Muscle of arm (tissue), 12 donors: ENCODE data around the gene NUP214. TPM values are rescaled to one million over a fixed set of nuclear protein-coding genes. Genes with fewer than 3 reads are reported as not detected.
"Not testable (repeated sequence)": the region's sequence is repeated elsewhere in the genome, so short reads cannot be mapped to it uniquely, and the experiment has no call there.

ENCODE experiments used
- DNase-seq: peaks from one replicate; pipeline ENCODE4 v3.0.0-alpha.2; 2013
- polyA plus RNA-seq, 12 donors: library from polyadenylated mRNA; unstranded; fragments of 120-200 nt; gene quantifications; one replicate each; pipeline ENCODE4 v1.2.1, GENCODE V29; 2013; ENCODE audit not compliant: insufficient read length in 12 of 12

NUP214 gene
- polyA plus RNA-seq, 12 donors = 22.6 to 142 (median 27.5) TPM; not detected in 1

- DNase-seq = not testable (repeated sequence)
Observed at GRCh38 chr9:131158673-131159072, 33.3 kb downstream of the NUP214 start.

GRCh38 chr9:131160416-131161112, 35.2 kb downstream of the NUP214 start:
- DNase-seq = no peak

- no peak for DNase-seq
Observed at GRCh38 chr9:131161585-131161984, 36.2 kb downstream of the NUP214 start.

DNA sequence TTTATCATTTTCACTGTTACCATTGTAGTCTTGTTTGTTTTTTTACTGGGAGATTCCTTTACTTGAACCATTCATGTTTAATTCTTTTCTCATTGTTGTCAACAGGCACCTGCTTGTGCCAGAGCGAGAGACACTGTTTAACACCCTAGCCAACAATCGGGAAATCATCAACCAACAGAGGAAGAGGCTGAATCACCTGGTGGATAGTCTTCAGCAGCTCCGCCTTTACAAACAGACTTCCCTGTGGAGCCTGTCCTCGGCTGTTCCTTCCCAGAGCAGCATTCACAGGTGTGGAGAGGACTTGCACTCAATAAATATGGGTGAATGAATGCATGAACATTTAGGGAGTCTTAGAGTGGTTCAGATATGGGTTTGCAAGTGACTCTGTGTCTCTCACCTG, 37.5 kb downstream of the NUP214 start:
- DNase-seq = no peak

DNA sequence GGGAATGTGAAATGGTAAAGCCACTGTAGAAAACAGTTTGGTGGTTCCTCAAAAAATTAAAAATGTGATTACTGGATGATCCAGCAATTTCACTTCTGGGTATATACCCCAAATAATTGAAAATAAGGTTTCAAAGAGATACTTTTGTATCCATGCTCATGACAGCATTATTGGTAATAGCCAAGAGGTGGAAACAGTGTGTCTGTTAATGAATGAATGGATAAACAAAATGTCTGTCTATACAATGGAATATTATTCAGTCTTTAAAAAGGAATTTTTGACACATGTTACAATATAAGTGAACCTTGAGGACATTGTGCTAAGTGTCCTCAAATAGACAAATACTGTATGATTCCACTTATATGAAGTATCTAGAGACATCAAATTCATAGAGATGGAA, 40.1 kb downstream of the NUP214 start:
- DNase-seq = no peak

DNA sequence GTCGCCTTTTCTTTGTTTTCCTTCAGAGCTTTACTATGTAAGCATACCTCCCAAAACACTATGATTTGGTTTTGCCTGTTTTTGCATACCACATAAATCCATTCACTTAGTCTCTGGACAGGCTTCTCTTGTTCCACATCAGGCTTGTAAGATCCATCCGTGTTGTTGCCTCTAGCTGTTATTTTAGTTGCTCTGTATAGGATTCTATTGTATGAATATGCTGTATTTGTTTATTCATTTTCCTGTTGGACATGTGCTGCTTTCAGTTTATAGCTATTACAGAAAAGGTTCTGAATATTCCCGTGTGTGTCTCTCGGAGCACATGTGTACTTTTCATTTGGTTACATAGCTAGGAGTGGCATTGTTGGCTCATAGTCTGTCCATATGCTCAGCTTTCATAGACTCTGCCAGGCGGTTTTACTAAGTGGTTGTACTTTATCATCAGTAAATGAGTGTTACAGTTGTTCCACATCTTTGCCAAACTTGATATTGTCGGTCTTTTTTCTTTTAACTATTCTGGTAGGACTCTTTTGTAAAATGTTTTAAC, 41.8 kb downstream of the NUP214 start:
- DNase-seq = peak; percentile 4

DNA sequence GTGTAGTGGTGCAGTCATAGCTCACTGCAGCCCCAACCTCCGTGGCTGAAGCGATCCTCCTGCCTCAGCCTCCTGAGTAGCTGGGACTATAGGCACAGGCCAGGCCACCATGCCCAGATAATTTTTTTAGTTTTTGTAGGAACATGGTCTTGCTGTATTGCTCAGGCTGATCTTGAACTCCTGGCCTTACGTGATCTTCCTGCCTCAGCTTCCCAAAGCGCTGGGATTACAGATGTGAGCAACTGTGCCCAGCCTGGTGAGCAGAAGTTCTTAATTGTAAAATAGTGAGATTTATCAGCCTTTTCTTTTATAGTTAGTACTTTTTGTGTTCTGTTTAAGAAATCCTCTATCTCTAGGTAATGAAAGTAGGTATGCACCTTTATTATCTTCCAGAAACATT, 42.5 kb downstream of the NUP214 start:
- no peak for DNase-seq

DNA sequence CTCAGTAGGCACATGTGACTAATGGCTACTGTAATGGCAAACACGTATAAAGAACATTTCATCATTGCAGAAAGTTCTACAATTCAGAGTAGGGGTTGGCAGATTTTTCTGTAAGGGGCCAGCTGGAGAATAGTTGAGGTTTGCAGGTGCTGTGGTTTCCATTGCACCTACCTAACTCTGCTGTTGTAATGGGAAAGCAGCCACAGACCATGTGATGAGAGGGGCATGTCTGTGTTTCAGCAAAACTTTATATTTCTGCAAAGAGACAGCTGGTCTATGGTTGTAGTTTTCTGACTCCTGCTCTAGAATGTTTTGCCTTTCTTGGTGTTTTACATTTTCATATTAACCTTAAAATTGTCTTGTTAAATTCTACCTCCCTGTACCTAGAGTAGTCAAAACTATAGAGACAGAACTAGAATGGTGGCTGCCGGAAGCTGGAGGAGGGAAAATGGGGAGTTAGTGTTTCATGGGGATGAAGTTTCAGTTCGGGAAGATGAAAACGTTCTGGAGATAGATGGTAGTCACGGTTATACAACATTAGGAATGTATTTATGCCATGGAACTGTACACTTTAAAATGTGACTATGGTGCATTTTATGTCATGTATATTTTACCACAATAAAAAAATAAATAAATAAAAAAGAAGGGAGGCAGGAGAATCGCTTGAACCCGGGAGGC, 44.3 kb downstream of the NUP214 start:
- no peak for DNase-seq

- no peak for DNase-seq
Observed at GRCh38 chr9:131173995-131174394, 48.6 kb downstream of the NUP214 start.

DNA sequence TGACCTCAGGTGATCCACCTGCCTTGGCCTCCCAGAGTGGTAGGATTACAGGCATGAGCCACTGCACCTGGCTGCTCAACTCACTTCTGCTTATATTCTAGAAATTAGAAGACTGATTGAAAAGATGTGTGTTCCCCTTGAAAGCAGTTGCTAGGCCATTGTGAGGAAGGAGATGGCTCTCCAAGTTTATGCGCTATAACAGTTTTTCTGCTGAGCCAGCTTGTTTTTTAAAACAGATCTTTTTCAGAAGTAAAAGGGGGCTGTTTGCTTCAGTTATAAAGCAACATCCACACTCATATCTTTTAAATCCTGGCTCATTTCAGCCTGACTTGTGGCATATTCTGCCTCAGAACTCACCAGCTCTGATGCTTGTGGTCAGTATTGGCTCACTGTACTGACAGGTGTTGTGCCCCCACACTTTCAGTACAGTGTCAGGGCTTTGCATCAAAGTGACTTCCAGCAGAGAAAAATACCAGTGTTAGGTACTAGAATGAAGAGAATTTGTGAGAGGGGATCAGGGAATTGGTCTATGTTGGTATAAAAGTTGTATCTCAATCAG, 49.4 kb downstream of the NUP214 start:
- no peak for DNase-seq

- no peak for DNase-seq
Observed at GRCh38 chr9:131177898-131178297, 52.5 kb downstream of the NUP214 start.

DNA sequence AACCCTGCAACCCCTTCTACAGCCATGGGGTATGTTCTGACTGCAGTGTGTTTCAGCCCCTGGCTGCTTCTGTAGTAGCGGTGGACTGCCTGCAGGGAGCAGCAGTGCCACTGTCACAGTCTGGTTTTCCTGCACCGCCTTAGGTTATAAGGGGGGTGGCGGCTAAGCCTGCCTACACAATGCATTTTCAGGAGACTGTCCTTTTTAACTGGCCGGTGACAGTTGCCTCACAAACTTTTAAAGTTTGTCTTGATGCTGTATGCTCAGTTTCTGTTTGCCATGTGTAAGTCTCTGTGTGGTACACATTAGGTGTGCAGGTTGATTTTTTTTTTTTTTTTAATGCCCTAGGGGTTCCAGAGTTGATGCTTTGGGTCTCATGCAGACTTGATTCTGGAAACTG, 53.0 kb downstream of the NUP214 start:
- peak; percentile 58 for DNase-seq

DNA sequence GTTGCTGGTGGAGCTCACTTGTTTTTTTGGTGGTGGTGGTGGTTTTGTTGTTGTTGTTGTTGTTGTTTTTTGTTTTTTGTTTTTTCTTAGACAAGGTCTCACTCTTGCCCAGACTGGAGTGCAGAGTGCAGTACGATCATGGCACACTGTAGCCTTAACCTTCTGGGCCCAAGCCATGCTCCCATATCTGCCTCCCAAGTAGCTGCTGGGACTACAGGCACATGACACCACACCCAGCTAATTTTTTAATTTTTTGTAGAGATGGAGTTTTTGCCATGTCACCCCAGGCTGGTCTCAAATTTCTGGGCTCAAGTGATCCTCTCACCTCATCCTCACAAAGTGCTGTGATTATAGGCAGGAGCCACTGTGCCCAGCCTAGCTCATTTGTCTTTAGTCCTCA, 53.5 kb downstream of the NUP214 start:
- no peak for DNase-seq

GRCh38 chr9:131179561-131180219, 54.3 kb downstream of the NUP214 start:
- no peak for DNase-seq

- no peak for DNase-seq
Observed at GRCh38 chr9:131180454-131180853, 55.1 kb downstream of the NUP214 start.

DNA sequence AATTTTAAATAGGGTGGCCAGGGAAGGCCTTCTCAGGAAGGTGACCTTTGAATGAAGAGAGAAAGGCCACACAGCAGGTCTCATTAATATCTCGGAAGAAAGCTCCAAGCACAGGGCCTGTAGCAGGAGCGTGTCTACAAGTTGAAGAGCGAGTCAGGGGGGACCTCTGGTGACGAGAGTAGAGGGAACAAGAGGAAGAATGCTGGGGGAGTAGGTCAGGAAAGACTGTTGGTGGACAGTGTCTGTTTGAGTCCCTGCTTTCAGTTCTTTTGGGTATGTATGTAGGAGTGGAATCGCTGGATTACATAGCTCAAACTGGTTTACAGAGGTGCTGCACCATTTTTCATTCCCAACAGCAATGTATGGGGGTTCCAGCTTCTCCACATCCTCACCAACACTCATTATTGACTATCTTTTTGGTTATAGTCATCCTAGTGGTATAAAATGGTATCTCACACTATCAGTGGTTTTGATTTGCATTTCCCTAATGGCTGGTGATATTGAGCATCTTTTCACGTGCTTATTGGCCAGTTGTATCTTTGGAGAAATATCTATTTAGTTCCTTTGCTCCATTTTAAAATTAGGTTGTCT, 55.8 kb downstream of the NUP214 start:
- DNase-seq = no peak

- no peak for DNase-seq
Observed at GRCh38 chr9:131185924-131186323, 60.5 kb downstream of the NUP214 start.

- no peak for DNase-seq
Observed at GRCh38 chr9:131186622-131187021, 61.2 kb downstream of the NUP214 start.

DNA sequence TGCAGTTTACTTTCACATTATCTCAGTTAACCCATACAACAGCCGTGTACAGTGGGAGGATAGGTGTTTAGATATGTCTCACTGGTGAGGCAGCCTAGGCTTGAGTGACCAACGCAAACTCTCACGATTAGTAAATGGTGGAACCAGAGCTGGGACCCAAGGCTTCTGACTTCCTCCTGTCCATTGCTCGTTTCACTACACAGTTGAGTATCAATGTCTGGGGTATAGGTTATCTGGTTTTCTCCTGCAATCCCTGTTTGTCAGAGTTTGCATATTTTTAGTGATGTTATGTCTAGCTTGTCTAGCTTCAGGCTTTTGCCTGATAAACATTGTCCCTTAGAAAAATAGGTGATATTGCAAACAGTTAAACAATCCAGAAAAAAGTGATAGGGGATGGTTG, 62.6 kb downstream of the NUP214 start:
- DNase-seq = no peak

DNA sequence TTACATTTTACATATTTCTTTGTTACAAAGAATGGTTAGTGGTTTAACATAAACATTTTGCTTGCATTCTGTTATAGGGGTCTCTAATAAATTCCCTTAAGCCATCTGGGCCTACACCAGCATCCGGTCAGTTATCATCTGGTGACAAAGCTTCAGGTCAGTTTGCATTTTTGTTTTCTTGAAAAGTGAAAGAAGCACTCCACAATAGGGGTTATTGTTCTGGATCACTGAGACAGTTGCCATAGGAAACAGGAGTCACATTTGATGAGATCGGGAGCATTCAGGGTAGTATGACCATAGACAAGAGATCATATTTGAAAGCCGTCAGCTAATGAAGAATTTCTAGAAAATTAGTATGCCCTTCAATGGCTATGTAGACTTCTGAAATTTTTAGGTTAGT, 63.6 kb downstream of the NUP214 start:
- no peak for DNase-seq

DNA sequence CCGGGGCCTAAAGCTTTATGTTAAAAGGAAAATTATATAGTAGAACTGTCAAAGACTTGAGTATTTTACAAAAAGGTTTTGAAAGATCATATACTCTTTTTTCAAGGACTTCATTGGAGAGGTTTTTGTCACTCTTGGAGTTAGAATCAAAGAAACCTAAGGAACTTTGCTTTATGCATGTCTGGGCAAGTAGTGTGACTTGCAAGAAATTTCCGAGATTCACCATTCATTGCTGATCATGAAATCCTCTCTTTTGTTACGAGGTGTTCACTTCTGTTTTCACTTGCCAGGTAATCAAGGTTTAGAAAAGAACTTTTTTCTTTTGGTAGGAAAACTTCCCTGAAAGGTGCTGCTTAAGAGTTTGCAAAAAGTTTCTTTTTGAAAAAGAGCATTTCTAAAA, 64.8 kb downstream of the NUP214 start:
- no peak for DNase-seq

DNA sequence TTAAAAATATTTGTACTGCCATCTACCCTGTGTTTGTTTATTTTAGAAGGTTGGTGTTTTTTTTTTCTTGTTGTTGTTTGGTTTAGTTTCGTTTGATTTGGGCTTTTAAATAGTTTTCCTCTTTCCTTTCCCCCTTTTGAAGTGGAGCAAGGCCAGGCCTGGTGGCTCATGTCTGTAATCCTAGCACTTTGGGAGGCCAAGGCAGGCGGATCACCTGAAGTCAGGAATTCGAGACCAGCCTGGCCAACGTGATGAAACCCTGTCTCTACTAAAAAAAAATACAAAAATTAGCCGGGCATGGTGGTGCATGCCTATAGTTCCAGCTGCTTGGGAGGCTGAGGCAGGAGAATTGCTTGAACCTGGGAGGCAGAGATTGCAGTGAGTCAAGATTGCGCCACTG, 65.6 kb downstream of the NUP214 start:
- DNase-seq = not testable (repeated sequence)
